PFSK-1 (cell line): Measurements from ENCODE around the gene KDF1.

Experiments used
- POLR2AphosphoS5 ChIP-seq: IDR thresholded peaks from 2 replicates; pipeline ENCODE4 v1.6.1; 2012; ENCODE audit warnings: low read depth, mild to moderate bottlenecking, control low read depth, low read length, moderate library complexity
- TAF1 ChIP-seq: IDR thresholded peaks from 2 replicates; pipeline ENCODE4 v1.6.1; 2012; ENCODE audit warnings: low read length, control low read depth, borderline replicate concordance; ENCODE audit not compliant: insufficient read depth

GRCh38 chr1:26994787-26995517 lies 34.7 kb upstream of the KDF1 start:
- no peak for TF ChIP-seq TAF1
- TF ChIP-seq POLR2AphosphoS5: no peak
